ENCODE results near the gene DPP6. TPM values are rescaled to one million over a fixed set of nuclear protein-coding genes. Genes with fewer than 3 reads are reported as not detected.

Gene DPP6
- total and polyA plus RNA-seq, 9 of the 15 experiments (the other 6 are each of a cell fraction or from before 2014, with no cell fraction given), result not detected

DNA sequence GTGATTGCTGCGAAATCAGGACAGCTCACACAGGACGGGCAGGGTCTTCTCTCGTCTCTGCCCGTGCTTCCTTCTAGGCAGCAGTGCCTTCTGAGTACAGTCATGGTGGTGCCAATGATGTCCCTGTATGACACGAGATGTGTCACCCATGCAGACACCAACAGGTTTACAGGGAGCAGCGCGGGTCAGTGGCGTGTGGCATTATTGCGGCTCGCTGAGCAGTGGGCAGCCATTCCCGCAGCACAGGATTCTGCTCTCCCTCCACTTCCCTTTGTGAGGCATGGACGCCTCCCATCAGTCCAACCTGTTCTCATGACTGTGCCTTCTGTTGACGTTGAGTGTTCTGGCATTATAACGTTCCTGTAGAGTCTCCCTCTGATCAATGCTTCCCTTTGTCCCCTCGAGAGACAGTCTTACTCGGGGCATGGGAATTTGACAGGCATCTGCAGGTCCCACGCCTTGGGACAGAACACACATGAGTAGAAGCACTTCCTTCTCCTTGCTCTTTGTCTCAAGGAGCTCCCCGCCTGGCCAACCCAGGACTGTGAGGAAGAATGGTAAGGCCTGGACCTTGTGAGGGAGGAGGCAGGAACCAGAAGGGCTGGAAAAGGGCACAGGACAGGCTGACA is 731.2 kb downstream of the DPP6 start (continued):
- TF ChIP-seq, protein P1, sequence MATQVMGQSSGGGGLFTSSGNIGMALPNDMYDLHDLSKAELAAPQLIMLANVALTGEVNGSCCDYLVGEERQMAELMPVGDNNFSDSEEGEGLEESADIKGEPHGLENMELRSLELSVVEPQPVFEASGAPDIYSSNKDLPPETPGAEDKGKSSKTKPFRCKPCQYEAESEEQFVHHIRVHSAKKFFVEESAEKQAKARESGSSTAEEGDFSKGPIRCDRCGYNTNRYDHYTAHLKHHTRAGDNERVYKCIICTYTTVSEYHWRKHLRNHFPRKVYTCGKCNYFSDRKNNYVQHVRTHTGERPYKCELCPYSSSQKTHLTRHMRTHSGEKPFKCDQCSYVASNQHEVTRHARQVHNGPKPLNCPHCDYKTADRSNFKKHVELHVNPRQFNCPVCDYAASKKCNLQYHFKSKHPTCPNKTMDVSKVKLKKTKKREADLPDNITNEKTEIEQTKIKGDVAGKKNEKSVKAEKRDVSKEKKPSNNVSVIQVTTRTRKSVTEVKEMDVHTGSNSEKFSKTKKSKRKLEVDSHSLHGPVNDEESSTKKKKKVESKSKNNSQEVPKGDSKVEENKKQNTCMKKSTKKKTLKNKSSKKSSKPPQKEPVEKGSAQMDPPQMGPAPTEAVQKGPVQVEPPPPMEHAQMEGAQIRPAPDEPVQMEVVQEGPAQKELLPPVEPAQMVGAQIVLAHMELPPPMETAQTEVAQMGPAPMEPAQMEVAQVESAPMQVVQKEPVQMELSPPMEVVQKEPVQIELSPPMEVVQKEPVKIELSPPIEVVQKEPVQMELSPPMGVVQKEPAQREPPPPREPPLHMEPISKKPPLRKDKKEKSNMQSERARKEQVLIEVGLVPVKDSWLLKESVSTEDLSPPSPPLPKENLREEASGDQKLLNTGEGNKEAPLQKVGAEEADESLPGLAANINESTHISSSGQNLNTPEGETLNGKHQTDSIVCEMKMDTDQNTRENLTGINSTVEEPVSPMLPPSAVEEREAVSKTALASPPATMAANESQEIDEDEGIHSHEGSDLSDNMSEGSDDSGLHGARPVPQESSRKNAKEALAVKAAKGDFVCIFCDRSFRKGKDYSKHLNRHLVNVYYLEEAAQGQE (IDR thresholded peaks at IDR 0.05; ENCODE audit: borderline replicate concordance), result no peak
- TF ChIP-seq, protein P1 (CRISPR knock-in tag; IDR thresholded peaks at IDR 0.05; ENCODE audit: low read depth), result no peak
- no peak for TF ChIP-seq EHMT2 (IDR thresholded peaks at IDR 0.05)
- TF ChIP-seq MED1 (CRISPR knock-in tag; IDR thresholded peaks at IDR 0.05; ENCODE audit: borderline replicate concordance), result no peak
- TF ChIP-seq SMARCA5 (IDR thresholded peaks at IDR 0.05), result no peak
